GM12878 (cell line): Measurements from ENCODE around the gene NPR2. TPM values are rescaled to one million over a fixed set of nuclear protein-coding genes. Genes with fewer than 3 reads are reported as not detected.

Experiments used
- ATAC-seq: fragments of 200-7000 bp; cut with Tn5 transposase; 3 replicates; pipeline ENCODE4 v1.9.1; 2020; ENCODE audit warnings: mild to moderate bottlenecking, moderate library complexity
- BruUV-seq: library from RNA; stranded (reverse); fragments of 400-500 nt; replicated peaks from 2 replicates; lab custom pipeline; 2021; lab: Mats Ljungman, UMichigan
- CTCF ChIA-PET: fragments of 300-600 bp; sonication (Branson Sonifier 250); formaldehyde crosslinking; extraction: SDS; loops from one replicate; lab custom pipeline; 2021; ENCODE audit warnings: inconsistent platforms; lab: Yijun Ruan, JAX
- POLR2A ChIA-PET: fragments of 350-600 bp; formaldehyde crosslinking; extraction: SDS; loops from one replicate; lab custom pipeline; 2021; ENCODE audit warnings: inconsistent platforms; lab: Charles Lee
- RAD21 ChIA-PET: fragments of 300-600 bp; sonication (Branson Sonifier 250); formaldehyde crosslinking; loops from one replicate; lab custom pipeline; 2023; ENCODE audit warnings: antibody characterized with exemption; ENCODE audit not compliant: unreplicated experiment; lab: Charles Lee
- SMC1A ChIA-PET: fragments of 300-600 bp; sonication (Branson Sonifier 250); formaldehyde crosslinking; loops from one replicate; lab custom pipeline; 2023; ENCODE audit not compliant: unreplicated experiment, uncharacterized antibody; lab: Charles Lee
- DNase-seq: peaks from one replicate; pipeline ENCODE4 v3.0.0-alpha.2; 2011; ENCODE audit warnings: low read depth, low spot score
- FAIRE-seq: peaks from 3 replicates; lab custom pipeline; 2011; peaks lifted over from hg19 to GRCh38; lab: Jason Lieb, UNC
- H2AFZ ChIP-seq: 2 replicates; pipeline ENCODE4 v1.6.0; 2011; ENCODE audit warnings: low read depth, low read length, control low read depth; ENCODE audit not compliant: control insufficient read depth
- H3K27ac ChIP-seq: 2 replicates; pipeline ENCODE4 v1.5.1; 2011; ENCODE audit warnings: control low read depth; ENCODE audit not compliant: control insufficient read depth, insufficient read depth
- H3K27me3 ChIP-seq, 2 experiments: replicated peaks in 1 of 2; 2 replicates each; pipeline versions ENCODE4 v1.6.0 to v1.6.1; 2011; ENCODE audit warnings: low read length in 1 of 2; ENCODE audit not compliant: control insufficient read depth in 2 of 2, insufficient read depth in 2 of 2
- H3K36me3 ChIP-seq, 2 experiments: 2 replicates each; pipeline ENCODE4 v1.5.1; 2011; ENCODE audit warnings: low read length in 1 of 2; ENCODE audit not compliant: control insufficient read depth in 2 of 2, insufficient read depth in 2 of 2
- H3K4me1 ChIP-seq: 2 replicates; pipeline ENCODE4 v1.6.1; 2011; ENCODE audit warnings: mild to moderate bottlenecking, low read length, moderate library complexity, mixed read lengths; ENCODE audit not compliant: control insufficient read depth, insufficient read depth
- H3K4me2 ChIP-seq: 2 replicates; pipeline ENCODE4 v1.6.0; 2011; ENCODE audit warnings: control low read depth; ENCODE audit not compliant: control insufficient read depth, insufficient read depth
- H3K4me3 ChIP-seq: fragments of 200-600 bp; sonication (generic); 2 replicates; pipeline ENCODE4 v1.5.1; 2016
- H3K79me2 ChIP-seq: 2 replicates; pipeline ENCODE4 v1.6.0; 2011; ENCODE audit warnings: low read length; ENCODE audit not compliant: control insufficient read depth, insufficient read depth
- H3K9ac ChIP-seq: 2 replicates; pipeline ENCODE4 v1.8.0; 2011; ENCODE audit warnings: low read length, control low read depth, mixed read lengths; ENCODE audit not compliant: control insufficient read depth, insufficient read depth
- H3K9me3 ChIP-seq: replicated peaks from 3 replicates; pipeline ENCODE4 v1.5.1; 2011; ENCODE audit warnings: mild to moderate bottlenecking, low read length; ENCODE audit not compliant: control insufficient read depth, insufficient read depth
- H4K20me1 ChIP-seq: 2 replicates; pipeline ENCODE4 v1.6.0; 2011; ENCODE audit not compliant: control insufficient read depth, insufficient read depth
- RAD21 ChIP-seq: IDR thresholded peaks from 2 replicates; pipeline ENCODE4 v1.6.1; 2011; ENCODE audit warnings: mild to moderate bottlenecking, low read depth, low read length, moderate library complexity; ENCODE audit not compliant: insufficient read depth
- WGBS: methylation state at CpG from one replicate; pipeline ENCODE4 v1.1.6; 2016; ENCODE audit warnings: low lambda C conversion rate; ENCODE audit not compliant: insufficient replicate concordance, insufficient coverage; ENCODE audit errors: missing lambda C conversion rate; 5-methylcytosine and 5-hydroxymethylcytosine counted together
- in situ Hi-C: fragments of 300-500 bp; cut with MboI; formaldehyde crosslinking; loops from 9 replicates; pipeline ENCODE4 v1.14.3; 2018; ENCODE audit warnings: mixed read lengths
- intact Hi-C: fragments of 100-400 bp; cut with micrococcal nuclease; formaldehyde crosslinking; loops from one replicate; pipeline ENCODE4 v1.14.2; 2022; ENCODE audit not compliant: unreplicated experiment
- polyA plus RNA-seq, 11 experiments: library from polyadenylated mRNA; depleted of rRNA in 4 of 11; unstranded in 6 of 11; stranded (reverse) in 5 of 11; fragments of >200 nt; fragmentation: Nextera tagmentation in 4 of 11; fragmentation: Illumina TruSeq in 1 of 11; extraction: Ambion mirVana in 4 of 11; extraction: Trizol in 1 of 11; gene quantifications; 1 replicate in 1 of 11; 2 replicates in 10 of 11; pipeline versions ENCODE4 v1.2.1 to v1.2.3, GENCODE V29; 2011 to 2016; ENCODE audit warnings: inconsistent platforms in 2 of 11, missing spikeins in 2 of 11, low read depth in 1 of 11
- total RNA-seq, 4 experiments: library from RNA; depleted of rRNA in 3 of 4; stranded (reverse); fragments of >200 nt in 3 of 4; fragmentation: Illumina TruSeq in 1 of 4; extraction: Trizol in 1 of 4; gene quantifications; 2 replicates each; pipeline versions ENCODE4 v1.2.1 to v1.2.3, GENCODE V29; 2013 to 2021
- TF ChIP-seq, protein P1 (sequence below): fragments of 450-650 bp; formaldehyde crosslinking; IDR thresholded peaks from 2 replicates; pipeline ENCODE4 v1.5.0; 2022; ENCODE audit warnings: mild to moderate bottlenecking, missing genetic modification characterization

NPR2 gene
- total and polyA plus RNA-seq, 10 of the 15 experiments (the other 5 are each of a cell fraction or from before 2014, with no cell fraction given), result 2.0 to 20.9 (median 6.8) TPM

DNA sequence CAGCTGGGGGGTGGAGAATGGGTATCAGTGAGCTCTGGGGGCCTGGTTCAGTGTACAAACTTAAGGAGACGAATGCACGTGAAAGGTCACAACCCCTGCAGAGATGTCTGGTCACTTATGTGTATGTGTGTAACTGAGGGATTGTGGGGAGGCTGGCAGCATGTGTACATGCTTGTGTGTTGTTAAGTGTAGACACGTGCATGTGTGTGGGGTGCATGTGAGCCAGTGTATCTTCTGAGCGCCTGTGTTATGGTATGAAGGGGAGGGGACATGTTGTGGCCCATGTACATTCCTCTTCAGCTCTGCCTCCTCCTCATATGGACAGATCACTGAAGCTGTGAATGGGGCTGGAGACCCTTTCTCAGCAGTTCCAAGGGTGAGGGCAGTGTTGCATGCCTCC lies 39.6 kb downstream of the NPR2 start:
- no peaks in the 10 kb centered on the region for H3K9me3 ChIP-seq
- ChIA-PET POLR2A (interaction anchor here (0.7 to 6.2 kb wide), 4 partner anchors 9 to 270 kb away, joined by 3 to 80 read pairs (median 3); no protein-coding TSS in a partner anchor), CTCF (interaction anchor here (0.6 to 7.8 kb wide), 5 partner anchors 12 to 50 kb away, joined by 3 to 59 read pairs (median 6); partner anchors contain the start of genes HINT2 and SPAG8), SMC1A (interaction anchor here (0.6 to 8.9 kb wide), 4 partner anchors 14 to 51 kb away, joined by 3 to 118 read pairs (median 6); no protein-coding TSS in a partner anchor), RAD21 (interaction anchor here (5.4 kb wide), 1 partner anchor 50 kb away, joined by 34 read pairs; no protein-coding TSS in a partner anchor)
- no peak overlapping the region for H3K4me3 ChIP-seq
- H3K27me3 ChIP-seq, result no peaks in the 10 kb centered on the region
- in situ Hi-C loops (no loop called here), intact Hi-C loops (no loop called here)
- H3K4me2 ChIP-seq, result no peak overlapping the region
- H2AFZ ChIP-seq, result no peak overlapping the region
- no peak overlapping the region for H3K27ac ChIP-seq
- FAIRE-seq (no peak), ATAC-seq (no peak), DNase-seq (no peak)
- WGBS, result 78% methylated on average over 4 of the region's 4 CpGs
- no peaks in the 10 kb centered on the region for H4K20me1 ChIP-seq
- H3K79me2 ChIP-seq, result no peaks in the 10 kb centered on the region; the same call in 1 of the 2 replicates
- H3K36me3 ChIP-seq, result no peaks in the 10 kb centered on the region
- BruUV-seq, result no TSS peak
- TF ChIP-seq, protein P1, sequence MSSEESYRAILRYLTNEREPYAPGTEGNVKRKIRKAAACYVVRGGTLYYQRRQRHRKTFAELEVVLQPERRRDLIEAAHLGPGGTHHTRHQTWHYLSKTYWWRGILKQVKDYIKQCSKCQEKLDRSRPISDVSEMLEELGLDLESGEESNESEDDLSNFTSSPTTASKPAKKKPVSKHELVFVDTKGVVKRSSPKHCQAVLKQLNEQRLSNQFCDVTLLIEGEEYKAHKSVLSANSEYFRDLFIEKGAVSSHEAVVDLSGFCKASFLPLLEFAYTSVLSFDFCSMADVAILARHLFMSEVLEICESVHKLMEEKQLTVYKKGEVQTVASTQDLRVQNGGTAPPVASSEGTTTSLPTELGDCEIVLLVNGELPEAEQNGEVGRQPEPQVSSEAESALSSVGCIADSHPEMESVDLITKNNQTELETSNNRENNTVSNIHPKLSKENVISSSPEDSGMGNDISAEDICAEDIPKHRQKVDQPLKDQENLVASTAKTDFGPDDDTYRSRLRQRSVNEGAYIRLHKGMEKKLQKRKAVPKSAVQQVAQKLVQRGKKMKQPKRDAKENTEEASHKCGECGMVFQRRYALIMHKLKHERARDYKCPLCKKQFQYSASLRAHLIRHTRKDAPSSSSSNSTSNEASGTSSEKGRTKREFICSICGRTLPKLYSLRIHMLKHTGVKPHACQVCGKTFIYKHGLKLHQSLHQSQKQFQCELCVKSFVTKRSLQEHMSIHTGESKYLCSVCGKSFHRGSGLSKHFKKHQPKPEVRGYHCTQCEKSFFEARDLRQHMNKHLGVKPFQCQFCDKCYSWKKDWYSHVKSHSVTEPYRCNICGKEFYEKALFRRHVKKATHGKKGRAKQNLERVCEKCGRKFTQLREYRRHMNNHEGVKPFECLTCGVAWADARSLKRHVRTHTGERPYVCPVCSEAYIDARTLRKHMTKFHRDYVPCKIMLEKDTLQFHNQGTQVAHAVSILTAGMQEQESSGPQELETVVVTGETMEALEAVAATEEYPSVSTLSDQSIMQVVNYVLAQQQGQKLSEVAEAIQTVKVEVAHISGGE (CRISPR knock-in tag), result no peak
- TF ChIP-seq RAD21, result no peak
- peaks cover 28% of the 10 kb centered on the region for H3K4me1 ChIP-seq
- H3K9ac ChIP-seq, result no peak overlapping the region
